ENCODE results near the gene CAPN8. TPM values are rescaled to one million over a fixed set of nuclear protein-coding genes. Genes with fewer than 3 reads are reported as not detected.

Gene CAPN8
- total and polyA plus RNA-seq, 11 donors = not detected

DNA sequence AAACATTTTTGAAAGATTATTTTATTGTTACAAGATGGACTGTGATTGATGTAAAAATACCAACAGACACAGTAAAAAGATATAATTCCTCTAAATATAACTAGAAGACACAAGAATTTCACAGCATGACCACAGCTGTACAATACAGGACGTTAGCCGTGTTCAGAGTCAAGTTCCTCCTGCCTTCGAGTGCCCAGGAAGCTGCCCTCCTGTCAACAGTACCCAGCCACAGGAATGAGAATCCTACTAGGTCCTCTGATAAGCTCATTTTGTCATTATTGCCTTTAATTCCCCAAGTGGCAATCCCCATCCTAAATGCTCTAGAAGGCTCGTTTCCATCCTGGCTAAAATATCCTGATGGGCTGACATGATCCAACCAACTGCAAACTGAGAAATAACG lies 30.4 kb upstream of the CAPN8 start:
- intact Hi-C loops (cut with DNase I) = loop anchor here in 5 of 10 donors (5.0 to 10.0 kb wide), 6 partner anchors 51 to 639 kb away; partner anchors contain the start of gene NVL (in 2 of the 5)
- peaks cover 0 to 15% (median under 1%) of the 10 kb centered on the region in 12 donors for H3K4me1 ChIP-seq
- H3K9me3 ChIP-seq = no peaks in the 10 kb centered on the region
- H3K27me3 ChIP-seq = no peaks in the 10 kb centered on the region
- WGBS, 4 donors = 63 to 70% (median 67%) methylated on average over 5 of the region's 5 CpGs
- H3K4me3 ChIP-seq = no peak overlapping the region
- no peaks in the 10 kb centered on the region for H3K36me3 ChIP-seq
- ATAC-seq = no peak
- TF ChIP-seq POLR2A (IDR thresholded peaks at IDR 0.05) = no peak
- TF ChIP-seq, protein P1, sequence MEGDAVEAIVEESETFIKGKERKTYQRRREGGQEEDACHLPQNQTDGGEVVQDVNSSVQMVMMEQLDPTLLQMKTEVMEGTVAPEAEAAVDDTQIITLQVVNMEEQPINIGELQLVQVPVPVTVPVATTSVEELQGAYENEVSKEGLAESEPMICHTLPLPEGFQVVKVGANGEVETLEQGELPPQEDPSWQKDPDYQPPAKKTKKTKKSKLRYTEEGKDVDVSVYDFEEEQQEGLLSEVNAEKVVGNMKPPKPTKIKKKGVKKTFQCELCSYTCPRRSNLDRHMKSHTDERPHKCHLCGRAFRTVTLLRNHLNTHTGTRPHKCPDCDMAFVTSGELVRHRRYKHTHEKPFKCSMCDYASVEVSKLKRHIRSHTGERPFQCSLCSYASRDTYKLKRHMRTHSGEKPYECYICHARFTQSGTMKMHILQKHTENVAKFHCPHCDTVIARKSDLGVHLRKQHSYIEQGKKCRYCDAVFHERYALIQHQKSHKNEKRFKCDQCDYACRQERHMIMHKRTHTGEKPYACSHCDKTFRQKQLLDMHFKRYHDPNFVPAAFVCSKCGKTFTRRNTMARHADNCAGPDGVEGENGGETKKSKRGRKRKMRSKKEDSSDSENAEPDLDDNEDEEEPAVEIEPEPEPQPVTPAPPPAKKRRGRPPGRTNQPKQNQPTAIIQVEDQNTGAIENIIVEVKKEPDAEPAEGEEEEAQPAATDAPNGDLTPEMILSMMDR (IDR thresholded peaks at IDR 0.05) = no peak
- no peak overlapping the region for H3K27ac ChIP-seq
- no peak for DNase-seq

DNA sequence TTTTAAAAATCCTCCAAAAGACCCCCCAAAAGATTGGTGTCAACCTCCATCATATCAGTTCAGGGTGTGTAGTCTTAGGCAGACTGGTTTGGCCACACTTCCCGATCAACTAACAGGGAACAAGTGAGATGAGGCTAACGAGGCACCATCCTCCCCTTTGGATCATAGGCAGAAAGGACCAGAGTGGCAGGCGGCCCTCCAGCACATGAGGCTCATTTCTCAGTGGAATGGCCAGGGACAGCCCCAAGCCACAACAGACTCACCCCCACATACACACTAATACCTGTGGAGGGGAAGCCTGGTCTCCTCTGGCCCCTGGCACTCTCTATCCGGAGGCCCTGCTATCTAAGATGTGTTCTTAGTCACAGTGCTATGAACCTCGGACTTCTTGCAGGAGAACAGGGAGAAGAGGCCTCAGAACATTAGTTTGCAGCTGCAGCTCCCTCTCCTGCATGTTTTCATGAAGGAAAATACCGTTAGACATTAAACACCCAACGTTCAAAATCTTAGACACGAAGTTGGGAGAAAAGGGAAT lies 29.6 kb upstream of the CAPN8 start:
- intact Hi-C loops (cut with DNase I) = loop anchor here in 5 of 10 donors (5.0 to 10.0 kb wide), 6 partner anchors 52 to 640 kb away; partner anchors contain the start of gene NVL (in 2 of the 5)
- H3K4me1 ChIP-seq = peaks cover 0 to 9% (median 0%) of the 10 kb centered on the region in 12 donors
- H3K27me3 ChIP-seq = no peaks in the 10 kb centered on the region
- DNase-seq = no peak
- no peaks in the 10 kb centered on the region for H3K9me3 ChIP-seq
- no peaks in the 10 kb centered on the region for H3K36me3 ChIP-seq
- no peak overlapping the region for H3K27ac ChIP-seq
- WGBS, 4 donors = 69 to 75% (median 74%) methylated on average over 7 to 8 of the region's 8 CpGs
- TF ChIP-seq, protein P1 (IDR thresholded peaks at IDR 0.05) = no peak
- TF ChIP-seq POLR2A (IDR thresholded peaks at IDR 0.05) = no peak
- ATAC-seq = no peak
- no peak overlapping the region for H3K4me3 ChIP-seq

DNA sequence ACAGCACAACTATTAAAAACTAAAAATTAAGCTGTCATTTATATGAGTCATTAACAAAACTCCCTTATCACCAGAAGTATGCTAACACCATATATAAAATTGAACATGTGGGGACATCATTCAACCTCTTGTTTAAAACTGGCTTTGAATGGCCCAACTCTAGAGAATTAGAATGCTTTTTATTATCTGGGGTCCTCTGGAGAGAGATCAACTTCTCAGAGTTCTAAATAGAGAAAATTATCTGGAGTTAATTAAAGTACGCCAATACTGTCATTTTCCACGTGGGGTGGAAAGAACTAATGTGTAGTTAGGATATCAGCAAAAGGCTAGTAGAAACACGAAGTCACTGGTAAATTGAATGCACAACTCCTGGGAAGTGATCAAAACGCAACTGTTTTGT lies 25.6 kb upstream of the CAPN8 start:
- WGBS, 4 donors = 71 to 83% (median 78%) methylated on average over 4 of the region's 4 CpGs
- intact Hi-C loops (cut with DNase I) = loop anchor here in 4 of 10 donors (10.0 kb wide), 2 partner anchors 364 to 644 kb away; partner anchors contain the start of gene NVL (in 1 of the 4)

DNA sequence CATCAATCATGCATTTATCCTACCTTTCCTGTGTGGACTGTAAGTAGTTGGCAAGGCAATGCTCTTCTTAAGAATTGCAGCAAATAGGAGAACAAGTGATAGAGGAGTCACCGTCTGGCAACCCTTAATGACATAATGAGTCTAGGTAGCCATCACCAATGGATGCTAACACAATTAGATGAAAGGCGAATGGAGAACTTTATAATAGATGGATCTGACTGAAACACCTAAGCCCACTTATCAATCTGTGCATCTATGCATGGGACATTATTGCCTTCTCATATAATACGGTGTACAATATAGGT lies 18.9 kb upstream of the CAPN8 start:
- ATAC-seq (no peak), DNase-seq (no peak)
- intact Hi-C loops (cut with DNase I) = loop anchor here in 9 of 10 donors (2.0 to 10.0 kb wide), 5 partner anchors 550 to 950 kb away; partner anchors contain the start of gene FAM177B (in 2 of the 9)

More for the DNA sequence above, 25.6 kb upstream of the CAPN8 start:
- H3K27me3 ChIP-seq = peaks cover 0 to 4% (median 0%) of the 10 kb centered on the region in 9 donors
- H3K9me3 ChIP-seq = no peaks in the 10 kb centered on the region
- no peak overlapping the region for H3K4me3 ChIP-seq
- TF ChIP-seq, protein P1 (IDR thresholded peaks at IDR 0.05) = no peak
- no peak for TF ChIP-seq POLR2A (IDR thresholded peaks at IDR 0.05)
- no peaks in the 10 kb centered on the region for H3K4me1 ChIP-seq
- no peak overlapping the region for H3K27ac ChIP-seq
- no peak for ATAC-seq
- DNase-seq = no peak
- no peaks in the 10 kb centered on the region for H3K36me3 ChIP-seq

More for the DNA sequence above, 18.9 kb upstream of the CAPN8 start:
- H3K27ac ChIP-seq = no peak overlapping the region
- no peaks in the 10 kb centered on the region for H3K36me3 ChIP-seq
- TF ChIP-seq, protein P1 (IDR thresholded peaks at IDR 0.05) = peak in 2 of 12 donors; percentile 2 to 6
- no peak for TF ChIP-seq POLR2A (IDR thresholded peaks at IDR 0.05)
- H3K9me3 ChIP-seq = no peaks in the 10 kb centered on the region
- peaks cover 0 to 10% (median 0%) of the 10 kb centered on the region in 9 donors for H3K27me3 ChIP-seq
- WGBS, 4 donors = 76 to 88% (median 84%) methylated on average over 3 of the region's 3 CpGs
- H3K4me3 ChIP-seq = no peak overlapping the region
- no peaks in the 10 kb centered on the region for H3K4me1 ChIP-seq
